Suprapubic skin (tissue), 4 donors: ENCODE measurements around the gene EXOSC2. TPM values are rescaled to one million over a fixed set of nuclear protein-coding genes. Genes with fewer than 3 reads are reported as not detected.

Experiments used
- DNase-seq, 2 donors: peaks; one replicate each; pipeline ENCODE4 v3.0.0-alpha.2; 2019; ENCODE audit warnings: low spot score in 2 of 2
- H3K27ac ChIP-seq: fragments of 200-600 bp; sonication (generic); one replicate; pipeline ENCODE4 v1.5.1; 2019
- H3K27me3 ChIP-seq: fragments of 200-600 bp; sonication (generic); one replicate; pipeline ENCODE4 v1.5.1; 2019
- H3K36me3 ChIP-seq: fragments of 200-600 bp; sonication (generic); one replicate; pipeline ENCODE4 v1.5.1; 2019
- H3K4me1 ChIP-seq: fragments of 200-600 bp; sonication (generic); one replicate; pipeline ENCODE4 v1.5.1; 2019
- H3K4me3 ChIP-seq: fragments of 200-600 bp; sonication (generic); one replicate; pipeline ENCODE4 v1.5.1; 2019; ENCODE audit warnings: mild to moderate bottlenecking
- H3K9me3 ChIP-seq: fragments of 200-600 bp; sonication (generic); one replicate; pipeline ENCODE4 v1.5.1; 2019
- CTCF ChIP-seq, 2 donors: fragments of 200-600 bp in 1 of 2; fragments of 450-650 bp in 1 of 2; sonication (generic) in 1 of 2; IDR thresholded peaks; one replicate each; pipeline ENCODE4 v1.5.1; 2016 to 2019; ENCODE audit warnings: antibody characterized with exemption in 2 of 2, mild to moderate bottlenecking in 1 of 2, moderate library complexity in 1 of 2
- EP300 ChIP-seq: sonication (generic); formaldehyde crosslinking; IDR thresholded peaks from one replicate; pipeline ENCODE4 v1.6.1; 2017; ENCODE audit warnings: antibody characterized with exemption
- POLR2A ChIP-seq, 2 donors: fragments of 450-650 bp; IDR thresholded peaks; one replicate each; pipeline ENCODE4 v1.6.1; 2017; ENCODE audit warnings: antibody characterized with exemption in 2 of 2, mild to moderate bottlenecking in 2 of 2, moderate library complexity in 2 of 2
- POLR2AphosphoS5 ChIP-seq, 3 donors: sonication (generic); formaldehyde crosslinking; IDR thresholded peaks; one replicate each; pipeline ENCODE4 v1.6.1; 2017; ENCODE audit warnings: antibody characterized with exemption in 3 of 3
- WGBS: methylation state at CpG from one replicate; pipeline ENCODE4 v1.1.5; 2018; 5-methylcytosine and 5-hydroxymethylcytosine counted together
- total RNA-seq, 4 donors: library from RNA; depleted of rRNA; stranded (reverse); fragments of >200 nt; gene quantifications; one replicate each; pipeline ENCODE4 v1.1.0, GENCODE V29; 2016

The EXOSC2 gene
- total RNA-seq, 4 donors from 2014 or later: 19.5 to 30.4 (median 23.8) TPM

GRCh38 chr9:130667120-130667435 lies 26.5 kb upstream of the EXOSC2 start:
- H3K27ac ChIP-seq: no peak overlapping the region
- no peaks in the 10 kb centered on the region for H3K9me3 ChIP-seq
- DNase-seq: no peak
- TF ChIP-seq POLR2A (IDR thresholded peaks at IDR 0.05) (no peak), EP300 (no peak), POLR2AphosphoS5 (IDR thresholded peaks at IDR 0.05) (no peak), CTCF (IDR thresholded peaks at IDR 0.05) (no peak)
- H3K36me3 ChIP-seq: no peaks in the 10 kb centered on the region
- H3K4me3 ChIP-seq: no peak overlapping the region
- H3K27me3 ChIP-seq: peaks cover 68% of the 10 kb centered on the region
- WGBS: 69% methylated on average over 4 of the region's 4 CpGs
- H3K4me1 ChIP-seq: peaks cover 44% of the 10 kb centered on the region

- 91% methylated on average over 12 of the region's 13 CpGs for WGBS
- no peak overlapping the region for H3K27ac ChIP-seq
- no peak for TF ChIP-seq EP300
- no peak for TF ChIP-seq POLR2A (IDR thresholded peaks at IDR 0.05)
- TF ChIP-seq CTCF (IDR thresholded peaks at IDR 0.05): no peak
- TF ChIP-seq POLR2AphosphoS5 (IDR thresholded peaks at IDR 0.05): no peak
- peaks cover 35% of the 10 kb centered on the region for H3K4me1 ChIP-seq
- H3K36me3 ChIP-seq: no peaks in the 10 kb centered on the region
- DNase-seq: no peak
- peaks cover 56% of the 10 kb centered on the region for H3K27me3 ChIP-seq
- H3K9me3 ChIP-seq: no peaks in the 10 kb centered on the region
- H3K4me3 ChIP-seq: no peak overlapping the region
These were observed 25.4 kb upstream of the EXOSC2 start for GRCh38 chr9:130668196-130668595.

- H3K27me3 ChIP-seq: peaks cover 52% of the 10 kb centered on the region
- DNase-seq: no peak
- WGBS: 58% methylated on average over 8 of the region's 12 CpGs
- no peaks in the 10 kb centered on the region for H3K9me3 ChIP-seq
- H3K36me3 ChIP-seq: no peaks in the 10 kb centered on the region
- no peak overlapping the region for H3K27ac ChIP-seq
- no peak overlapping the region for H3K4me3 ChIP-seq
- H3K4me1 ChIP-seq: peaks cover 30% of the 10 kb centered on the region
- TF ChIP-seq EP300 (no peak), CTCF (IDR thresholded peaks at IDR 0.05) (no peak), POLR2A (IDR thresholded peaks at IDR 0.05) (no peak), POLR2AphosphoS5 (IDR thresholded peaks at IDR 0.05) (no peak)
These were observed 24.9 kb upstream of the EXOSC2 start for GRCh38 chr9:130668659-130669058.

GRCh38 chr9:130669965-130670364 lies 23.6 kb upstream of the EXOSC2 start:
- Histone ChIP-seq H3K9me3 (no peaks in the 10 kb centered on the region), H3K4me3 (no peak overlapping the region), H3K27ac (no peak overlapping the region), H3K36me3 (no peaks in the 10 kb centered on the region), H3K4me1 (peaks cover 17% of the 10 kb centered on the region), H3K27me3 (peaks cover 39% of the 10 kb centered on the region)
- 81% methylated on average over 4 of the region's 4 CpGs for WGBS
- no peak for TF ChIP-seq POLR2A (IDR thresholded peaks at IDR 0.05)
- no peak for TF ChIP-seq EP300
- no peak for TF ChIP-seq CTCF (IDR thresholded peaks at IDR 0.05)
- no peak for TF ChIP-seq POLR2AphosphoS5 (IDR thresholded peaks at IDR 0.05)
- no peak for DNase-seq

GRCh38 chr9:130670644-130671043 lies 22.9 kb upstream of the EXOSC2 start:
- Histone ChIP-seq H3K27ac (no peak overlapping the region), H3K9me3 (no peaks in the 10 kb centered on the region), H3K27me3 (peaks cover 32% of the 10 kb centered on the region), H3K4me3 (no peak overlapping the region), H3K4me1 (peaks cover 15% of the 10 kb centered on the region), H3K36me3 (no peaks in the 10 kb centered on the region)
- DNase-seq: no peak
- 86% methylated on average over 6 of the region's 6 CpGs for WGBS
- no peak for TF ChIP-seq POLR2A (IDR thresholded peaks at IDR 0.05)
- TF ChIP-seq CTCF (IDR thresholded peaks at IDR 0.05): no peak
- TF ChIP-seq EP300: no peak
- no peak for TF ChIP-seq POLR2AphosphoS5 (IDR thresholded peaks at IDR 0.05)
